Amniotic stem cell (primary cell): ENCODE results near the gene TC2N.
"Not testable (repeated sequence)": the region's sequence is repeated elsewhere in the genome, so short reads cannot be mapped to it uniquely, and the experiment has no call there.

Source experiments
- DNase-seq: peaks from one replicate; lab custom pipeline; 2025; lab: John Stamatoyannopoulos, UW

TC2N gene

DNA sequence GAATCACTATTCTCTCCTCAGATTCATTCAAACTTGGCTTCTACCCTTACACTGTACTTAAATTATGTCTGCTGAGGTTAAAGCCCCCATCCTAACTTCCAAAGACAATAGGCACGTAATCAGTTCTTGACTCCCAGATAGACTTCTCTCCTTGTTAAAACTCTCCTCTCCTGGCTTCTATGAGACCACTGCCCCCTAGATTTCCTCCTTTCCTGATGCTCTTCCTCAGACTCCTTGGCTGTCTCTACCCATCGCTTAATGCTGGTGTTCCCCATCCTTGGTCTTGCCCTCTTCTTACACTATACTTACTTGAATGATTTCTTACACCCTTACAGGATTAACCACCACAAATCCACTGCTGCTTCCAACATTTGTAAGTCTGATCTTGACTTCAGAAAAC lies 32.8 kb downstream of the TC2N start:
- no peak for DNase-seq

DNA sequence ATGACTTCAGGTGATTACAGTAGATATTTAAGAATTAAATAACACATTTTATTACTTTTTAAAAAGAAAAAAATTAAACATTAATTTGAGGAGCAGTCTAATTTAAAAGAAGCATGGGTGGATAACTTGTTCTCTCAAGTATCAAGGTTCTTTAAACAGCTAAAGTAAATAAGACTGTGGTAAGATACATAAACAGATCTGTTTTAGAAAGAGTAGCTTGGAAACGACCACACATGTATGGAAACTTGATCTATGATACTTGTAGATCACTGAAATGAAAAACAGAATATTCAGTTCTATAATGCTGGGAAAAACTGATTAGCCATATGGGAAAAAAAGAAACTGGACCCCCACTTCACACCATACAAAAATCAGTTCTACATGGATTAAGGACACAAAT lies 36.0 kb downstream of the TC2N start:
- DNase-seq: no peak

DNA sequence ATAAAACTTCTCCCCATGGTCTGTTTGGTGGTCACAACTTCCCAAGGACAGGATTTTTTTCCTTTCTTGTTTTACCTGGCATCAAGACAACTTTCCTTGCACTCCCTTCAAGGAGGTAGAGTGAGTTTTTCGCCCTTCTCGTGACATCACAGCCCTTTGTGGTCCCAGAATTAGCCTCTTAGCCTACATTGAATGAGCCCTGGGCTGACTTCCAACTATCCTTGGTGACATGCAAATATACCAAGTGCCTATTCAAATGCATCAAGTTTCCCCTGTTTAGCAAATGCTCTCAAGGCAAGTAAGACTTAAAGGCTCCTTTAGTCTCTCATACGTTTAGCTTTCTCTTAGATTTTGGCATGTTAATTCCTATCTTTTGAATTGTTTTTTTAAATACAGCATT lies 36.6 kb downstream of the TC2N start:
- no peak for DNase-seq

DNA sequence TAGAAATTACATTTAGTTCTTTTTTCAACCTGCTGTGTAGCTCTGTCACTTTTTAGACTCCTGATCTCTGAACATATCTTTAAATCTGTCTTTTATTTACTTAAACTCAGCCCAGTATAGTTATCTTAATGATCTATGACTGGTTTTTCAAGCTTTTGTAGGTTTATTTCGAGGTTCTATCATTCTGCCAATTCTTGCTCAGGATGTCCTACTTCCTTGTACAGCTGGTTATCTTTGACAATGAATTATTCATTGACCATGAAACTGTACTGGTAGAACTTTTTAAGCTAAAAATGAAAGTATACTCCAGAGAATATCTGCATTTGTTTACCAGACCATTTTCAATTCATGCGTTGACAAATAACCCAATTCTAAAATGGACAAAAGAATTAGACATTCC lies 37.8 kb downstream of the TC2N start:
- DNase-seq: no peak

DNA sequence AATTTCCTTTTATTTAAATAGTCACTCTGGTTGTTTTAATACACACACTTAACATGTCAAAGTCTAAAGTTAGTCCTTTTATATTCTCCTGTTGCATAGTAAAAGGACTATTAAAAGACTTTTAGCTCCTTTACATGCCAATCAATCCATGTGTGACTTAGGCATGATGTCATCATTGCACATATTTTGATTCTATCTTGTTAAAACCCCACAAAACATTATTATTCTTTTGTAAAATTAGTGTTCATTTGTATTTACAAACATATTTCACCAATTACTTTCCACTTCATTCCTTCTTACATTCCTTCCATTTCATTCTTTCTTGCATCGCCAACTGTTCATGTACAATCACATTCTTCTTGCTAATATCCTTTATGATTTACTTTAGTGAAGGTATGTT lies 39.6 kb downstream of the TC2N start:
- DNase-seq: no peak

DNA sequence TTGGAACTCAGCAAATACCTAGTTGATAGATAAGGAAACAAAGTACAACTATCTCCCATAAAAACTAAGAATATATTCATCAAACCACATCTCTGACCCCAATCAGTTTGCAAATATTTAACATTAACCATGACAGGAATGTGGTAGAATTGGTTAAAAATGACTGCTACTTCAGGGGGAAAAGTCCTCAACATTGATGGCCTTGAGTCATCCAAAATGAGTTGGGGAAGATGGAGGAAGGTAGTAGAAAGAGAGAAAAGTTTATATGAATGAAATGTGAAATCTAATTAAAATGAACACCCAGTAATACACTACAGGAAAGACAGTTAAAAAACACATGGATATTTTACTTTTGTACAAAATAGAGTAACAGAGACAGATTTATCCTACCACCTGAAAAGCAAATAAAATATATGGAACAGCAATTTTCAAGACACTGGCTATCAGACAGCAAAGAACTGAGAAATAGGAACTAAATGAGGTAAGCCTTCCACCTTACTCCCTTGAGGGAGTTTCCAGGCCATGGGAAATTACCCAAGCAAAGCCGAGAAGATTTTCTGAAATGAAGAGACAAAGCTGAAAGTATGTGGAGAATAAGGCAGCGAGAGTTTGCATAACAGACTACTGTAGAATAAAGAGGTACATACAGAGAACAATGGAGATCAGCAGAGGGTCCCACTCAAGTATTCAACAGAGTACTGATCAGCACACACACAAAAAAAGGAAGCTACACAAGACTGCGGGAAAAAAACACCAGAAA lies 49.6 kb downstream of the TC2N start:
- DNase-seq: no peak

DNA sequence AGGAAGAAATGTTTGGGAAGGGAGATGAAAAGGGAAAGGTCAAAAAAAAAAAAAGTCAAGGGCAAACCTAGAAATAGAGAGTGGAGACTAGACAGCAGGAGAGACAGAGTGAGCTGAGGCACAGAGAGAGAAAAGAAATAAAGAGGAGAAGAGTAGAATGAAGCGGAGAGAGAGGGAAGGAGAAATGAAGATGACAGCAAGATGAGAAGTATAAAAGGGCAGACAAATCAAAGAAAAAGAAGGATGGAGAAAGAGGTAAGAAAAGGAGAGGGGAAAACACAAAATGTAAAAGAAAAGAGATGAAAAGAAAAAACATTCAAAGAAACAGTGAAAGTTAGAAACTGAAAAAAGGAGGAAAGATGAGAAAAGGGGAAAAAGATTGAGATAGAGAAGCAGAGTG lies 53.0 kb downstream of the TC2N start:
- DNase-seq: no peak

DNA sequence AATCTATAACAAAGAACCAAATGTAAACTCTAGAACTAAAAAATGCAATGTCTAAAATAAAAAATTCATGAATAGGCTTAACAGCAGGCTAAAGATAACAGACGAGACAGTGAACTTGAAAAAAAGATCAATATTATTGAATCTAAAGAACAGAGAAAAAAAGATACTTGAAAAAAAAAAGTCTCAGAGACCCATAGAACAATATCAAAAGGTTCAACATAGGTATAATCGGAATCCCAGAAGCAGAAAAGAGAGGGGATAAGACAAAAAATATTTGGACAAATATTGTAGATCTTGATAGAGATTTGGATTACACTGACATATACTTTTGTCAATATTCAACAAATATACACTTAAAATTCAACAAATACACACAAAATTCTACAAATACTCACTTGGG lies 56.6 kb downstream of the TC2N start:
- DNase-seq: no peak

DNA sequence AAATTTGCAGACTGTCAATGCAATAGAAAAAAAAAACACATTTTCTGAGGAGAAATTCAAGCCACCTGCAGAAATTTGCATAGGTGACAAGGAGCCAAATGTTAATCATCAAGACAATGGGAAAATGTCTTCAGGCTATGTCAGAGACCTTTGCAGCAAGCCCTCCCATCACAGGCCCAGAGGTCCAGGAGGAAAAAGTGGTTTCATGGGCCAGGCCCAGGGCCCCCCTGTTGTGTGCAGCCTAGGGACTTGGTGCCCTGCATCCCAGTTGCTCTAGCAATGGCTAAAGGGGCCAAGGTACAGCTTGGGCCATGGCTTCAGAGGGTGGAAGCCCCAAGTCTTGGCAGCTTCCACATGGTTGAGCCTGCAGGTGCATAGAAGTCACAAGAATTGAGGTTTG lies 60.6 kb downstream of the TC2N start:
- no peak for DNase-seq

DNA sequence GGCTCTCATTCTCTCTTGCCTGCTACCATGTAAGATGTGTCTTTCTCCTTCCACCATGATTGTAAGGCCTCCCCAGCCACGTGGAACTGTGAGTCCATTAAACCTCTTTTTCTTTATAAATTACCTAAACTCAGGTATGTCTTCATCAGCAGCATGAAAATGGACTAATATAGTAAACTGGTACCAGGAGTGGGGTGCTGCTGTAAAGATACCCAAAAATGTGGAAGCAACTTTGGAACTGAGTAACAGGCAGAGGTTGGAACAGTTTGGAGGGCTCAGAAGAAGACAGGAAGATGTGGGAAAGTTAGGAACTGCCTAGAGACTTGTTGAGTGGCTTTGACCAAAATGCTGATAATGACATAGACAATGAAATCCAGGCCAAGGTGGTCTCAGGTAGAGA lies 61.2 kb downstream of the TC2N start:
- DNase-seq: not testable (repeated sequence)

DNA sequence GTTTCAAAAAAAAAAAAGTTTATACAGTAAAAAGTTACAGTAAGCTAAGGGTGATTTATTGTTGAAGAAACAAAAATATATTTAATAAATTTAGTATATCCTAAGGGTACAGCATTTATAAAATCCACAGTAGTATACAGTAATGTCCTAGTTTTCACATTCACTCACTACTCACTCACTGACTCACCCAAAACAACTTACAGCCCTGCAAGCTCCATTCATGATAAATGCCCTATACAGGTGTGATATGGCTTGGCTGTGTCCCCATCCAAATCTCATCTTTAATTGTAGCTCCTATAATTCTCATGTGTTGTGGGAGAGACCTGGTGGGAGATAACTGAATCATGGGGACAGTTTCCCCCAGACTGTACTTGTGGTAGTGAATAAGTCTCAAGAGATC lies 61.7 kb downstream of the TC2N start:
- no peak for DNase-seq

DNA sequence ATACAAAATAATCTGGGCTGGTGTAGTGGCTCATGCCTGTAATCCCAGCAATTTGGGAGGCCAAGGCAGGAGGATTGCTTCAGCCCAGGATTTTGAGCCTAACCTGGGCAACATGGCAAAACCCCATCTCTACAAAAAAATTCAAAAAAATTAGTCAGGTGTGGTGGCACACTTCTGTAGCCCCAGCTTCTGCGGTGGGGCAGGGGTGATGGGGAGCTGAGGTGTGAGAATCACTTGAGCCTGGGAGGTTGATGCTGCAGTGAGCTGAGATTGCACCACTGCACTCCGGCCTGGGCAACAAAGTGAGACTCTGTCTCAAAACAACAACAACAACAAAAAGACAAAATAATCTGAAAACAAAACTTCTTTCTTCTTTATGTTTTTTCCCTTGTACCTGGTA lies 66.0 kb downstream of the TC2N start:
- DNase-seq: no peak

DNA sequence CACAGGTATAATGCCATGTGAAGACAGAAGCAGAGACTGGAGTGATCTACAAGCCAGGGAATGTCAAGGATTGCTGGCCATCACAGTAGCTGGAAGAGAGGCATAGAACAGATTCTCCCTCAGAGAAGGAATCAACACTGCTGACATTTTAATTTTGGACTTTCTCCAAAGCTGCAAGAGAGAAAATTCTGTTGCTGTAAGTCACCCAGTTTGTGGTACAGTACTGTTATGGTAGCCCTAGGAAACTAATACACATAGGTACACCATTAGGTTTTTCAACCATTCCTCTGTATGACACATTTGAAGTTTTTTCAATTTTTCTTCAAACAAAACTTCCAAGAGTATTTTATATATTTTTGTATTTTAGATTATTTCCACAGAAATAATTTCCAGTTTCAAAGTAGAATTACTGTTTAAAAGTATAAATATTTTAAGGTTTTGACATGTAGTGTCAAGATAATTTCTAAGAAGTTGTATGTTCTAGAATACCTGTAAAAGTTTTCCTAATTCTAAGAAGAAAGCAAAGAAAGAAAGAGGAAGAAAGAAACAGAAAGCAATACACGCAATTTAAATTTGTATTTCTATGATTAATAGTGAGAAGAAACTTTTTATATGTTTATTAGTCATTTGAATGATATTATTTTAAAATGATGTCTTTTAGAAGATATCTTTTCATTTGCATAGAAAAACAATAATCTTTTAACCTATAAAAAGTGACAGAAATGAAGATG lies 70.6 kb downstream of the TC2N start:
- DNase-seq: no peak

DNA sequence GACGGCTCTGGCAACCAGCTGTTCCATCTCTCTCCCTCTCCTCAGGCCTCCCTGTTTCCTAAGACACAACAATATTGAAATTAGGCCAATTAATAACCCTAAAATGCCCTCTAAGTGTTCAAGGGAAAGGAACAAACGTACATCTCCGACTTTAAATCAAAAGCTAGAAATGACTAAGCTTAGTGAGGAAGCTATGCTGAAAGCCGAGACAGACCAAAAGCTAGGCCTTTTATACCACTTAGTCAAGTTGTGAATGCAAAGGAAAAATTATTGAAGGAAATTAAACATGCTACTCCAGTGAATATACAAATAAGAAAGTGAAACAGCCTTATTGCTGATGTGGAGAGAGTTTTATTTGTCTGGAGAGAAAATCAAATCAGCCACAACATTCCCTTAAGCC lies 73.6 kb downstream of the TC2N start:
- no peak for DNase-seq

DNA sequence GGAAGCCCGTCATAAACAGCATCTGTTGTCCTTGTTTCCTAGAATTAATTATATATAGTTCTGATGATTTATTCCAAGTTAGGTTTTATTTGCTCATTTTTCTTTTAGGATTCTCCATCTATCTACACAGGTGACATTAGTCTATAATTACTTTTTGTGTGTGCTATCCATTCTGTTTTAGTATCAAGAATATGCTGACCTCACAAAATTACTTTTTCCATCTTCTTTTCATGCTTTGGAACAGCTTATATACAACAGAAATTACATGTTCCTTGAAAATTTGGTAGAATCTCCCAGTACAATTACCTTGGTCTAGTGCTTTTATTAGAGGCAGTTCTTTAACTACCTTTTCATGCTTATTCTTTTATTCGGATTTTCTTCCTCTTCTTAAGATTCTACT lies 81.1 kb downstream of the TC2N start:
- DNase-seq: no peak

DNA sequence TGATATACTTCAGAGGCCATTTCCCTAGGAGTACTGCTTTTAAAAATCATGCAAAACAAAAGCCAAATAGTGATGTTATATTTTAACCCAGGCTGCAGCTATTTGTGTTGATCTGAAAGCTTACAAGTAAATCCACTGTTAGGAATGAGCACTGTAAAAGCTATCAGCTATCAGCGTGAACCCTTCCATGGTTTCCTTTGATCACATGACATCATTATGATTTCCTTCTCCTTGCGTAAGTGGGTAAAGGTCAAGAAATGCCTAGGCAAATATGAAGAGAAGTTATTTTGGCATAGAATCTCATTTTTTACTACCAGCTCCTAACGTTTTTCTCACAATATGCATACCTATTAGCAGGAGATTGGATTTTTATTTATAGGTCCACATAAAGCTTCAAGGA lies 86.9 kb downstream of the TC2N start:
- no peak for DNase-seq

DNA sequence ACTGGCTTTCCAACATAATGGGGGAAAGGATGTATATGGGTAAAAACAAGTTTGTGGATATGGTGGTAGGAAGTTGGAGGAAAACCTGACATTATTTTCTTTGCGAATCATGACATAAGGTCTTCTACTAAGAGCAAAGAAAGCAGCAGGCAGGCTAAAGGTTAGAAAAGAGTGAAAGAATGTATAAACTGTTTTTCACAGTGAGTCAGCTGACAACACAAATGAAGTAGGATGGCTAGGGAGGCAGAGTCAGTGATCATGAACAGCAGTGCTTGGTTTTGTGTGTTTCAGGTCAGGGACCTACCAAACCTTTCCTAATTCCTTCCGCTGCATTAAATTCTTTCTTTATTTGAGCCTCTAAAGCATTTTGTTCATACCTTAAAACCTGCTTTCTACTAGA lies 89.1 kb downstream of the TC2N start:
- DNase-seq: no peak

DNA sequence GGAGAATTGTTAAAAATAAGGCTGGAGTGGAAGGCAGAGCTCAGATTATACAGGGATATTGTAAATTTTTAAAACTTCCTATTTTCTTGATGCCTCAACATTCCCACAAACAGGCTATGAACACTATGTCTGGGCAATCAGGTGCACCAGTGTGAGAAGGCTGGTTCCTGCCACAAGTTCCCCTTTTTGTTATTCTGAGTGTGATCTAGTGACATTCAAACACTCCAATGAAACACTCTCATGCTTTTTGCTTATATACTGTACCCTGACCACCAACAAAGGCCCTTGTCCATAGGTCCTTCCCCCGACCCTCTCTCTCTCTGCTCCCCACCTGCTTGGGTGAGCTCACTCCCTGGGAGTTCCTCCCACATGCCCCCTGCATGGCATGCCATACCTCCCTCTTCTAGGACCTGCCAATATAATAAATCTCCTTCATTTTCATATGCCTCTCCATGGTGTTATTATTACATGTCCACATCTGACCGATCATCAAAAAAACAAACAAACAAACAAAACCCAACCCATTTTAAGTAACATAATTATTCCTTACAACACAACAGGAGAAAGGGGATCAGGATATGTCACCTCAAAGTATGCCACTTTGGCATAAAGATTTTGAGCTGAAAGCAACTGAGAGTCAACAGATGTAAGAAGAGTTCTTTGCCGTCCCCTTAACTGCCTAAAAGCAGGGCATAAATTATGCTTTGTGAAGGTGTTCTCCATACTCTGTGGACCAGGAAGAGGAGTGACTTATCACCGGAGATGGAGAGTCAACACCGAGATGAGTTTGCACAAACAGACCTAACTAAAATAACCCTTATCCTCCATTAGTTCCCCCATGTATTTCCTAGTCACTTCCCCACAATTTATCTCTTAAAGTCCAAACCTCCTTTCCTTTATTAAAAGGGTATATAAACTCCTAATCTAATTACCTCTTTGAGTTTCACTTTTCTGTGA lies 92.9 kb downstream of the TC2N start:
- DNase-seq: no peak

DNA sequence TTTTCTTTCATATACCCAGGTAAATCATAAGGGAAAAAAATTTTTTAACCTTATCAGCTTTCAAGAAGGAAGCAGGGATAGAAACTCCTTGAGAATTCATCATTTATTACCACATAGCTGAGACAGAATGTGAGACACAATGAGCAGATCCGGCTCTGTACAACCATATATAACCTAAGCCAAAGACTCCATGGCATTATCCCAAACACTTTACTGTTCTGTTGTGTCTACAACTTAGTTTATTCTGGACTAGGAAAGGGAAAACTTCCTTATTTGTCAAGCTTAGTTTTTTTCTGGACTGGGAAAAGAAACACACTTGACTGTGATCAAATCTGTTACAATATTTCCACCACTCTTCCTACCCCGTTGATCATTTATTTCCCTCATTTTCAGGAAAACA lies 97.2 kb downstream of the TC2N start:
- no peak for DNase-seq

DNA sequence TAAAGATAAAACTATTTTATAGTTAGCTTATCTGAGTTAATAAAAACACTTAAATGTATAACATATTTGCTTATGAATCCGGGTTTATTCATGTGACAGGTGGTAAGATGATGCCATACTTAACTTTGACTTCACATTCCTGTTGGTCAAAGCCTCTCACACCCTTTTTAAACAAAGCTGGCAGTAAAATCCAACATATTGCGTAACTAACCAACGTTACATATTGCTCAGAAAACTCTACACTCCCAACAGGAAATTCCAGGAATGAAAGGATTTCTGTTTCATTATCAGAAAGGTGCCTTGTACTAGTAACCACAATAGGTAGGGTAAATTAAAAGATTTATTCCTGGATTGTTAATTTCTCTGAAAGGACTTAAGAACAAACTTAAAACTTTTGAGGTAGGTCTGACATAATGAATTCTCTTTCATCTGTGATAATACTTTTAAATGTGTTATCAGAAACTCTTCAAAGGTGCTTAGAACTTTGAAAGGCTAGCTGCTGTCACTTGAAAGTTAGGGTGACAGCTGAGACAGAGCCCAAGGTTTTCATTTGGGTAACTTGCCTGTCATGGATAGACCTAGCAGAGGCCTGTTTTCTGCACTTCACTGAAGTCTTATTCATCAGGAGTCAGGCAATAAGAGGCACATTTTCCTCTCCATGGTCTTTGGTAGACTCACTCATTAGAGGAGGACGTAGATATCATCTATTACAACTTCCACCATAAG lies 111.6 kb downstream of the TC2N start:
- DNase-seq: no peak

DNA sequence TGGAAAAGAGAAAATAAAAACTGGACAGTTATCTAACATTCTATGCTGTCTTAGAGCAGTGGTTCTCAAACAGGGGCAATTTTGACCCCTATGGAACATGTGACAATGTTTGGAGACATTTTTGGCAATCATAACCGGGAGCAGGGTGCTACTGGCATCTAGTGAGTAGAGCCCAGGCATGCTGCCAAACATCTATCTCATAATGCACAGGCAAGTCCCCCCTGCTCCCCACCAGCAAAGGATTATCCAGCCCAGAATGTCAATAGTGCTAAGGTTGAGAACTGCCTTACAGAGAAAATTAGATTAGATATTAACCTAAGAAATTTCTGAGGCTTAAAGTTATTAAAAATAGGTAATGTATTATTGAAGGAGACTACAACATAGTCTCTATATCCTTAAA lies 112.5 kb downstream of the TC2N start:
- DNase-seq: no peak

DNA sequence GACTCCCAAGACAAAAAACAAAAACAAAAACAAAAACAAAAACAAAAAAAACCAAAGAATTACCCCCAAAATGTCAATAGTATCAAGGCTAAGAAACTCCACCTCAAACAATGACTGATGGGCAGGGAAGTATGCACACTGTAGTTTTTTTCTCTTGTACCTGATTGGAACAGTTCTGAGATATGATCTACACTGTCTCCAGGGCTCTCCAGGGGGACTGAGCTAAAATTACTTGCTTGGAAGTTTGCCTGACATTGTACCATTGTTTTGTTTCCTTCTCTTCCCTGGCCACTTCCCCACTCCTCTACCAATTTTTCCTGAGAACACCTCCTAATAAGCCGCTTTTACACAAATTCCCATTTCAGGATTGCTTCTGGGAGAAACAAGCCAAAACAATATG lies 113.2 kb downstream of the TC2N start:
- no peak for DNase-seq
